CMK (cell line): ENCODE measurements around the gene S100Z.
"Not testable (repeated sequence)": the region's sequence is repeated elsewhere in the genome, so short reads cannot be mapped to it uniquely, and the experiment has no call there.

Experiments
- DNase-seq: peaks from one replicate; pipeline ENCODE4 v3.0.0-alpha.2; 2010; ENCODE audit warnings: low read depth

Gene S100Z

DNA sequence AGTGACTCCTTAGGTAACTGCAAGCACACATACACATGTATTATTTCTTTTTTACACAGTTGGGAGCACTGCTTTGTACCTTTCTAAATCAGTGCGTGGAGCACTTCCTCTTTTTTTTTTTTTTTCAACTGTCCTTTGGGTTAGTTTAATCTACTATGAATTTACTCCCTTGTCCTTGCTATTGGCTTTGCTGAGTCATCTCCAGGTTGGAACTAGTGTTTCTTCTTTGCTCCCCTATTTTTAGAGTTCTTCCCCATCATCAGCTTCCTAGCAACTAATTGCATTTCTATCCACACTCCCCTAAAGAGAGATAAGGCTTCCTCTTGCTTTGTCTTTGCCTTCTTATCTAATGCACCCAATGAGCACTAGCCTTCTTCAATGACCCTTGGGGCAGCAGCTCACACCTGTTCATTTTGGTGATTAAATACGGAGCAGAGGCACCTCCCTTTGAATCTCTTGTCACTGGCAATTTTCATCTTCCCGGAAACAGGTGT, 24.3 kb downstream of the S100Z start:
- no peak for DNase-seq

DNA sequence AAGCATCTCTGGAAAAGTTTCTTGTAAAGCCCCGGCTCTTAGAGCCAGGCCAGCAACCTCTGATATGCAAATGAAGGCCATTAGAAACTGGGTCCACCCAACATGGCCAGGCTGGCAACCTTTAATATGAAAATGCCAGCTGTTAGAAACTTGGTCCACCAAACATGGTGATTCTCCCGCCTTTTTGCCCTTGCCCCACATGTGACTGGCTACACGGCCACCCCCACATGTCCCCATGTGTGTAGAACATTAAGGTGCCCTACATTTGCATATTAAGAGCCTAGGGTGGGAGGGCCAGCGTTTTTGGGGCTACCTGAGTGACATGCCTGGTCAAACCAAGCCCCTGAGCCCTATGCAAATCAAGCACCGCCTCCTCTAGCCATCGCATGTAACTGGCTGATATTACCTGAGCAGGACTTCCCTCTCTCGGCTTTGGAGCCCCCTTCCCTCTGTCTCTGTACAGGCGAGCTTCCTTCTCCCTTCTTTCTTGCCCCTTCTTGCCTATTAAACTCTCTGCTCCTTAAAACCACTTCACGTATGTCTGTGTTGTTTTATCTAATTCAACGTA, 39.0 kb downstream of the S100Z start:
- DNase-seq = no peak

DNA sequence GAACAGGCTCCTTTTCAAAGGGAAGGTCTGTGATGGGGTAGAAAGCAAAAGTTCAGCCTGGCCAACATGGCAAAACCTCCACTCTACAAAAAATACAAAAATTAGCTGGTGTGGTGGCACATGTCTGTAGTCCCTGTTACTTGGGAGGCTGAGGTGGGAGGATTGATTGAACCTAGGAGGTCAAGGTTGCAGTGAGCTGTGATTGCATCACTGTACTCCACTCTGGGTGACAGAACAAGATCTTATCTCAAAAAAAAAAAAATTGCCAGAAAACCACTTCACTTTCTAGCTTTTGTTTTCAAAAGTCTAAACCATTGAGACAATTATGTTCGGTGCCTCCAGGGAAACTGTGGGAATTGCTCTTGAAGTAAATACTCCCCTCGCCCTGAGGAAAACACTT, 43.5 kb downstream of the S100Z start:
- no peak for DNase-seq

DNA sequence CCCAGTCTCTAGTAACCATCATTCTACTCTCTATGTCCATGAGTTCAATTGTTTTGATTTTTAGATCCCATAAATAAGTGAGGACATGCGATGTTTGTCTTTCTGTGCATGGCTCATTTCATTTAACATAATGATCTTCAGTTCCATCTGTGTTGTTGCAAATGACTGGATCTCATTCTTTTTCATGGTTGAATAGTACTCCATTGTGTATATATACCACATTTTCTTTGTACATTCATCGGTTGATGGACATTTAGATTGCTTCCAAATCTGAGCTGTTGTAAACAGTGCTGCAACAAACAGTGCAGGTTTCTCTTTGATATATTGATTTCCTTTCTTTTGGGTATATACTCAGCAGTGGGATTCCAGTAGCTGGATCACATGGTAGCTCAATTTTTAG, 46.4 kb downstream of the S100Z start:
- no peak for DNase-seq

DNA sequence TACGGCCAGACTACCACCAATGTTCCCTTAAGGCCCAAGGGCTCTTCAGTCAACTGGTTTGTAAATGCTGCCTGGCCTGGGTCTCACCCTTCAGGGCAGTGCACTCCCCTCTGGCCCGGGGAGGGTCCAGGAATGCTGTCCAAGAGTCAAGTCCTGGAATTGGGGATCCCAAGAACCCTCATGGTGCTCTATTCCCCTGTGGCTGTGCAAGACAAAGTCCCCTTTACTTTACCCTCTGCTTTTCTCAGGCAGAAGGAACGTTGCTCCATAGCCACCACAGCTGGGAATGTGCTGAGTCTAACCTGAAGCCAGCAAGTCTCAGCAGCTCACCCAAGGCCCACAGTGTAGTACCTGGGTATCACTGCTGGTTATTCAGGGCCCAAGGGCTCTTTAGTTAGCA, 51.7 kb downstream of the S100Z start:
- DNase-seq = no peak

DNA sequence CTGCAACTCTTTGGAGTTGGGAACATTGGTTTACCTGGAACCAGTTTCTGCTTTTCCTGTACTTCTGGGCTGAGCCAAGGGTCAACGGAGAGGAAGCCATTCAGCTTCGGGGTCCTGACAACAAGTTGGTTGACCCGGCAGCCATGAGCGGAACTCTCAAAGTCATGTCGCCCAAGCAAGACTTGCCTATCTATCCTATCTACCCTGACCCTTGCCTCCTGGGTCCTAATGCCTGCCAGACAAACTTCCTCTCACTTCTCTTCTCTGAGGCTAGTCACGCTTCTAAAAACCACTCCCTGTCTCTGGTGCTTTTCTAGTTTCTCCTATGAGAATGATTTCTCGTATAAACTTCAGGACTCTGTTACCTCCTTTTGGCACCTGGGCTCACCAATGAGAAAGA, 58.4 kb downstream of the S100Z start:
- DNase-seq = peak; percentile 12

DNA sequence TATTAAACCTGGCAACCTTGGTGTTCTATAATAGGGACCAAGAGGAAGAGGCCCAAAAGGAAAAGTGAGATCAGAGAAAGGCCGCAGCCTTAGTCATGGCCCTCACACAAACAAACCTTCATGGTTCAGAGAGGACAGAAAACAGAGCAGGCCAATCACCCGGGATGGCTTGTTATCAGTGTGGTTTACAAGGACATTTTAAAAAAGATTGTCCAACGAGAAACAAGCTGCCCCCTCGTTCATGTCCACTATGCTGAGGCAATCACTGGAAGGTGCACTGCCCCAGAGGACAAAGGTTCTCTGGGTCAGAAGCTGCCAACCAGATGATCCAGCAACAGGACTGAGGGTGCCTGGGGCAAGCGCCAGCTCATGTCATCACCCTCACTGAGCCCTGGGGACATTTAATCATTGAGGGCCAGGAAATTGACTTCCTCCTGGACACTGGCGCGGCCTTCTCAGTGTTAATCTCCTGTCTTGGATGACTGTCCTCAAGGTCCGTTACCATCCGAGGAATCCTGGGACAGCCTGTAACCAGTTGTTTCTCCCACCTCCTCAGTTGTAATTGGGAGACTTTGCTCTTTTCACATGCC, 60.6 kb downstream of the S100Z start:
- DNase-seq = not testable (repeated sequence)

DNA sequence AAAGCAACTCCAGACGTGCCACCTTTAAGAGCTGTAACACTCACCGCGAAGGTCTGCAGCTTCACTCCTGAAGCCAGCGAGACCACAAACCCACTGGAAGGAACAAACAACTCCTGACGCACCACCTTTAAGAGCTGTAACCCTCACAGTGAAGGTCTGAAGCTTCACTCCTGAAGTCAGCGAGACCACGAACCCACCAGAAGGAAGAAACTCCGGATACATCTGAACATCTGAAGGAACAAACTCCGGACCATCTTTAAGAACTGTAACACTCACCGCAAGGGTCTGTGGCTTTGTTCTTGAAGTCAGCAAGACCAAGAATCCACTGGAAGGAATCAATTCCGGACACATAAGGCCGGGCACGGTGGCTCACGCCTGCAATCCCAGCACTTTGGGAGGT, 64.9 kb downstream of the S100Z start:
- not testable (repeated sequence) for DNase-seq

DNA sequence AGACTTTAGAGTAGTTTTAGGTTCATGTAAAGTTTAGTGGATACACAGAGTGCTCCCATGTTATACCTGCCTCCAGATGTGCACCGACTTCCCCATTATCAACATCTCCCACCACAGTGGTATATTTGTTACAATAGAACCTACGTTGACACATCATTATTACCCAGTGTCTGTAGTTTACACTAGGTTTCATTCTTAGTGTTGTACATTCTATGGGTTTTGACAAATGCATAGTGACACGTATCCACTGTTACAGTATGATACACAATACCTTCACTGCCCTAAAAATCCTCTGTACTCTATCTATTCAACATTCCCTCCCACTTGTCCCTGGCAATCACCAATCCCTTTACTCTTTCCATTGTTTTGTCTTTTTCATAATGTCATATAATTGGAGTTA, 68.7 kb downstream of the S100Z start:
- DNase-seq = no peak

DNA sequence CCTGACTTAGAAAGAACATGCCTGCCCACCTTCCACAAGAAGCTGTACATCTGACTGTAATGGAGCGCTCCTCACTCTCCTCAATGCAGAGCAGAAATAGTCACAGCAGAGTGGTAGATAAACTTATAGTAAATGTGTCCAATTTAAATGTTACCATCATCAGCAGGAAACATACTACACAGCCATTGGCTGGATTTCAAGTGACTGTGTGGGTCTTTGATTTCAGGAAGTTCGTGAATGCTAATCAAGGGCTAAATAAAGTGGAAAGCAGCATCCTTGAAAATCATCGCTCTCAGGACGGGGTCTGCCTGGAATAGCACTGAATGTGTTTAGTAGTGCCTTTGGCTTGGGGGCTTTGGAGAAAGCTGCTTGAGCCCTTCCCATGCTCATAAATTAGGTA, 70.7 kb downstream of the S100Z start:
- DNase-seq = no peak

DNA sequence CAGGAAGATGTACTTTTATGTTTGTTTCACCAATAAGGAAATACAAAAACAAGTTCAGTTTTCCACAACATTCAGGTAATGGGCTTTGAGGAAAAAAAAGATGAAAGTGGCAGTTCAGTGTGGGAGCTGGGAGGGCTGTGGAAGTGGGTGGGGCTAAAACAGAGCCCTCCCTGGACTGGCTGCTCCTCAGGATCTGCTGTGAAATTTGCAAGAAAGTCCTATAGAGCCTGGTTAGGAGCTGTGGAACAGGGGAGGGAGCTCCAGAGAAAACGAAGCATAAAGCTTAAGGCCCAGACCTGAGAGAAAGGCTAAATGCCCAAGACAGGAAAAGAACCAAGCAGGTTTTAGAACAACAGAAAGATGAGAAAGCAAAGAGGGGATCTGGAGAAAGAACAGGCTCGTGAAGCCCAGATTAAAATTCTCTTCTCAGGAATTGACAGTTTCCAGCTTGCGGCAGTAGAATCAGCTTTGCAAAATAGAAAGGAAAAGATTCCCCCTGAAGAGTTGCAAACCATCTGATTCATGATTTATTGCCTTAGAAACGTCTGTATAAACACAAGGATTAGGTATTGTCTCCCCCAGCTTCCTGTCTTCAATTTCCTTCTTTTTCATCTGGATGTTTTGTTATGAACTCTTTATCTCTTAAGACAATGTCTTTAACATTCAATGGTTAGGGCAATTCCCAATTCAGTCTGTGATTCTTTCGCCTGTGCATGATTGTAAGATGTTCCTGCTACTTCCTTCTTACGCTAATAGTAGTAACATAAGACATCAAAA, 76.7 kb downstream of the S100Z start:
- DNase-seq = no peak

DNA sequence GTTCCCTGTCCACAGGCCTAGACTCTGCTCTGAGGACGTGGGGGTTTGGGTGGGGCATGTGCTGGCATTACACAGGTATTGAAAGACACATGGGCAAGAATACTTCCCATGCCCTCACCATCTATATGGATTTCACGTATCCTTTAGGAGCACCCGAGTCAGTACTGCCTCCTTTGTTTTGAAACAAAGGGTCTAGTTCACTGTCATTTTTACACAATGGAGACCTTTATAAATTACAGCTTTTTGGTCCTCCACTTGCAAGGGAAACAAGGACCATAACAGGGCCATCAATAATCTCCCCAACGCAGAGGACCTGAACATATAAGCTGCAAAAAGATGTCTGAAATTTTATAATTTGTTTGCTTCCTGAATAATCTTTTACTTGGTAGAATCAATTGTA, 78.1 kb downstream of the S100Z start:
- no peak for DNase-seq

DNA sequence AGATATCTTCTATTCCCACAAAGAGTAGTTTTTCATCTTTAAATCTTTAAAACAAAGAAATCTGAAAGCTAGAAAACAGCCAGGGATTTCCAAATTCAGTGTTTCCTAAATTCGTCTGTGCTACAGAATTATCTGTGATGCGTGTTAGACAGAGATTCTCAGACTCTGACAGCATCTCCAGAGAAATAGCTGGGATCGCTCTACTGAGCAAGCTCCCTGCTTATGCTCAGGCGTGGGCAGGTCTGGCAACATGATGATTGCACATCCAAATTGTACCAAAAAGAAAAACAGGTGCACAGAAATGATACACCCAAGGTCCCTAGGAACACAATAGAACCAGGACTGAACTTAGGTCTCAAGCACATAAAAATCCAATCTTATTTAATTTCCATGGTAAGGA, 80.3 kb downstream of the S100Z start:
- DNase-seq = no peak

DNA sequence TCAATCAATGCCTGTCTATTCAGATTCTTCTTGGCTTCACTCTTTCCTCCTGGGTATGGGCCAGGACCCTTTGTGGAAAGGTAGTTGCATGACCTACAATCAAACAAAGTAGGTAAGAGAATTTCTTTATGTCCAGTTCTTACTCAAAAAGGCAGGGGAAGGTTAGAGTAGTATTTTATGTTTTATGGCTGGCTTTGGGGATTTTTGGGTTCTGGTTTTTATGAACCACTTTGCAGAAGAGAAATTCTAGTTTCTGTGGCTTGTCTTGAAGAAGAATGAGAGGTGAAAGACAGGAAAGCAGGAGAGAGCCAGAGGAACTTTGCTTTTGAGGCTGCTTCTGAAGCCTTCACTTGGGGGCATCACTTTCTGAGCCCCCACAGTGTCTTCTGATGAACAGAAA, 88.4 kb downstream of the S100Z start:
- no peak for DNase-seq

DNA sequence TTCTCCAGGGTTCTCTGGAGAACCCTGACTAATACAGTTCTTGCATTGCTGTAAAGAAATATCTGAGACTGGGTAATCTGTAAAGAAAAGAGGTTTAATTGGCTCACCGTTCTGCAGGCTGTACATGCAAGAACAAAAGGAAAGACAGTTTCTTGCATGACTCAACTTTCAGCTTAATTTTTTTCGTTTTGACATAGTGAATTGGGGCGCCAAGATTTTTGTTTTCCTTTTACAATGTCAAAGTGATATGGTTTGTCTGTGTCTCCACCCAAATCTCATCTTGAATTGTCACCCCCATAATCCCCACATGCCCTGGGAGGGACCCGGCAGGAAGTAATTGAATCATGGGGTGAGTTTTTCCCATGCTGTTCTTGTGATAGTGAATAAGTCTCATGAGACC, 91.2 kb downstream of the S100Z start:
- DNase-seq = no peak

DNA sequence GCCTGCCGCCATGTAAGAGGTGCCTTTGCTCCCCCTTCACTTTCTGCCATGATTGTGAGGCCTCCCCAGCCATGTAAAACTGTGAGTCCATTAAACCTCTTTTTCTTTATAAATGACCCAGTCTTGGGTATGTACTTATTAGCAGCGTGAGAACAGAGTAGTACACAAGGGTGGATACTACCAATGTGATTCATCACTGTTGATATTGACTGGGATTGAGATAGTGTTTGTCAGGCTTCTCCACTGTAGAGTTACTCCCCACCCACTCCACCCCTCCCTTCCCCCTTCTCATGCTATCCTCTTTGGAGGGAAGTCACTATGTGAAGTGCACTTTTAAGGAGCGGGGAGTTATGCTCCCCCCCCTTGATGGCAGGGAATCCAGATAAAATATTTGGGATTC, 91.6 kb downstream of the S100Z start:
- DNase-seq = no peak

DNA sequence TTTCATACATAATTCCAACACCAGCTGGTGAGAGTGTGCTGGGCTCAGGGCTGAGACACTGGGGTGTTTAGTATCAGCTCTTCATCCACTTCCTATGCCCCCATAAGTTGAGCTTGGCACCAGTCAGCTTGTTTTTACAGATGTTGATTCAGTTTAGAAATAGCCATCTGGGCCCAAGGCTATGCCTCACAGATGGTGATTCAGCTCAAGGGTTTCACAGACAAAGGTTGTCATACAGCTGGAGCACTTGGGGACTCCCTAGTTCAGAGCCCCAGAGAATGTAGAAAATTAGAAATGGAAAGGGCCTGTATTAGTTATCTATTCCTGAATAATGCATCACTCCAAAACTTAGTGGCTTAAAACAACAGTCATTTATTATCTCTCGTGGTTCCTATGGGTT, 92.8 kb downstream of the S100Z start:
- DNase-seq = no peak

DNA sequence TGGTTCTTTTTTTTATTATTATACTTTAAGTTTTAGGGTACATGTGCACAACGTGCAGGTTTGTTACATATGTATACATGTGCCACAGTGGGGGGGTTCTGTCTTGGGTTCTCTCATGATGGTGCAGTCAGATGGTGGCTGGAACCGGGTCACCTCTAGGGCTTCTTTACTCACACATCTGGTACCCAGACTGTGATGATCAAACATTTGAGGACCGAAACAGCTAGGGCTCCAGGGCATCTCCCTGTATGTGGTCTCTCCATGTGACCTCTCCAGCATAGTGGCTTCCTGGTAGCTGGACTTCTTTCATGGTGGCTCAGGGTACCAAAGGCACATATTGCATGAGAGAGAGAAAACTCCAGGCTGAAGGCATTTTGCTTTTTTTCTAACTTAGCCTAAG, 93.2 kb downstream of the S100Z start:
- DNase-seq = no peak

DNA sequence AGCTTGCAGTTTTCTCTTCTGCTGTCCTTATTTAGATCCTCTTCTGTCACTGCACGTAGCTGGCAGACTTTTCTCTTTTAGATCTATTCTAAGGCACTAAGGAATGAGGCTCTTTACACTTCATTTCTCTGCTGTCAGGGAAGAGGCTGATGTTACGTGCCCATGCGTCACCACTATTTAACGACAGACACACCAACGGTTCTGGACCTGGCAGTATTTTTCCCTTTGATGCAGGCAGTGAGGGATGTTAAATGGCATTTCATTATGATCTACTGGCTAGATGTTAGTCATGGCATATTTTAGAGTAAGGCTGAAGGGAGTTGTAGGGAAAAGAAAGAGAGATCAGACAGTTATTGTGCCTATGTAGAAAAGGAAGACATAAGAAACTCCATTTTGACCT, 94.8 kb downstream of the S100Z start:
- DNase-seq = no peak

DNA sequence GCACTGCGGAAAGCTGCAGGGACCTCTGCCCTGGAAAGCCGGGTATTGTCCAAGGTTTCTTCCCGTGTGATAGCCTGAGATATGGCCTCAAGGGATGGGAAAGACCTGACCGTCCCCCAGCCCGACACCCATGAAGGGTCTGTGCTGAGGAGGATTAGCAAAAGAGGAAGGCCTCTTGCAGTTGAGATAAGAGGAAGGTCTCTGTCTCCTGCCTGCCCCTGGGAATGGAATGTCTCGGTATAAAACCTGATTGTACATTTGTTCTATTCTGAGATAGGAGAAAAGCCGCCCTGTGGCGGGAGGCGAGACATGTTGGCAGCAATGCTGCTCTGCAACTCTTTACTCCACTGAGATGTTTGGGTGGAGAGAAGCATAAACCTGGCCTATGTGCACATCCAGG, 95.4 kb downstream of the S100Z start:
- not testable (repeated sequence) for DNase-seq

DNA sequence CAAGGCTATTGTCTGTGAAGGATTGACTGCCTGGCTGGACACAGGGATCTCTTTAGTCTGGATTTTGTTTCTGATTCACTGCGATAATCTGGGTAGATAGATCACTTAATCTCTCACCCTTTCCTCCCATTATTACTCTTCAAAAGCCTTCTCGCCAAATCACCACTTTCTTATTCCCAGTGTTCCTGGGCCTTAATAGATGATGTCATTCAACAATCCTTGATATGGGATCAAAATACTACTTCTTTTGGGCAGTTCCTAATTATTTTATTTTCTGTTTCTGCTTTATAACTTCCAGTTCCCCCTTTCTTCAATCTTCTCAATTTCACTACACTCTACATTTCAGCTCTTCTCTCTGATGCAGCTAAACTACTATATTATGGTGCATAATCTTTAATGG, 96.3 kb downstream of the S100Z start:
- DNase-seq = no peak

DNA sequence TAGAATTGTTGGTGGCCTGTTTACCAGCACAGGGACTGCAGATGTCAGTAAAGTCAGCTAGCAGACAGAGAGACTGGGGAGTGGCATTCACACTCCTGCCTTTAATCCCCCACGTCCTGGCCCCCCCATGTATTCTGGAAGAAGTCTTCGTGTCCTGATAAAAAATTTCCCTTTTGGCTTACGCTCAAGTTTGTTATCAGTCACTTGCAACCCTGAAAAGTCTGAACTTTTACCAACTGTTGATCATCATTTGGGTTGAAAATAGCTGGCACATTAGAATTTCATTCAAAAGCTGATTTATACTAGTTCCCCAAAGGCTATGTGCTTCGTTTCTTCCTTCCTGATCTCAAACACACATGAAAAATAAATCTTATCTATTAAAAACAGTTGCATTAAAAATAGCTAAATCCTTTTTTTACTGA, 97.3 kb downstream of the S100Z start:
- peak; percentile 71 for DNase-seq

DNA sequence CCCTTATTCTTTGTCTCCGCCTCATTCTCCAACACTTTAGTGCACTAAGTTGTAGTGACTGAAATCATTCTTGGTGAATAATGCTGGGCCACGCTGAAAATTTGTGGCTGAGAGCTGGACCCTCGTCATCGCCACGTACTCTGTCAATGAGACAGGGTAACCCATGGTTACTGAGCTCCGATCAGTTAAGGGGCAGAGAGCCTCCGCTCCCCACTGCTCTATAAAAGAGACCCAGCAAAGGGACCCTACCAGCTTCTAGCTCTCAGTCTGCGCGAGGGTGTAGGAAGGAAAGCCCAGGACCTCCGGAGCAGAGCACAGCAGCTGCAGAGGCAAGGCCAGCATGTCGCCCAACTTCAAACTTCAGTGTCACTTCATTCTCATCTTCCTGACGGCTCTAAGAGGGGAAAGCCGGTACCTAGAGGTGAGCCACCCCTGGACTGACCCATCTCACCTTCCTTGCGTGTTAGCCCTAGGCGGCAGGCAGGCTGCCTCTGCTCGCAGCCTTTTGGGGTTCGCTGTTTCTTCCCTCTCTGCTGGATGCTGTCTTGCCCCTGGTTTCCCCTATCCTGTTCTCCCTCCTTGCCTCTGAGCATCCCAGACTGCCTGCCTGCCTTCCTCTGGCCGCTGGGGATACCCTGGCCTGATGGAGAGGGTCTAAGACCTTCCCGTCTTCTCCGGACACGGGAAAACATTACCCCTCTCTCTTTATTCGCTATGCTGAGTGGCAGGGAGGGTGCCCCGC, 103.2 kb downstream of the S100Z start, which contains the start of gene CRHBP:
Gene CRHBP (plus strand): TSS at position 251 of the 742 bp plus-strand sequence. CDS start 90 bp downstream, at position 341.
- DNase-seq = no peak
